Lung (tissue), 12 donors: ENCODE measurements around the gene ERFE. TPM values are rescaled to one million over a fixed set of nuclear protein-coding genes. Genes with fewer than 3 reads are reported as not detected.

Experiments
- ATAC-seq: fragments of 200-7000 bp; cut with Tn5 transposase; one replicate; pipeline ENCODE4 v1.9.1; 2020; ENCODE audit warnings: moderate number of reproducible peaks; ENCODE audit not compliant: insufficient read depth, low FRiP score
- DNase-seq, 3 donors: peaks; one replicate each; pipeline ENCODE4 v3.0.0-alpha.2; 2013 to 2017
- H3K27ac ChIP-seq, 2 donors: one replicate each; pipeline ENCODE4 v1.5.1; 2013; ENCODE audit warnings: mild to moderate bottlenecking in 2 of 2, moderate library complexity in 2 of 2, control low read depth in 1 of 2, inconsistent platforms in 1 of 2, low read depth in 1 of 2, low read length in 1 of 2
- H3K27me3 ChIP-seq, 3 donors: one replicate each; pipeline ENCODE4 v1.5.1; 2013; ENCODE audit warnings: low read length in 2 of 3; ENCODE audit not compliant: control insufficient read depth in 3 of 3, insufficient read depth in 3 of 3
- H3K36me3 ChIP-seq, 4 donors: one replicate each; pipeline ENCODE4 v1.5.1; 2013; ENCODE audit warnings: low read length in 4 of 4, mild to moderate bottlenecking in 1 of 4, moderate library complexity in 1 of 4; ENCODE audit not compliant: control insufficient read depth in 4 of 4, insufficient read depth in 4 of 4
- H3K4me1 ChIP-seq, 5 donors: one replicate each; pipeline ENCODE4 v1.5.1; 2013; ENCODE audit warnings: low read length in 5 of 5, mild to moderate bottlenecking in 2 of 5, moderate library complexity in 1 of 5; ENCODE audit not compliant: control insufficient read depth in 5 of 5, insufficient read depth in 5 of 5
- H3K4me3 ChIP-seq: one replicate; pipeline ENCODE4 v1.5.1; 2013; ENCODE audit warnings: mild to moderate bottlenecking, control low read depth, moderate library complexity
- H3K9ac ChIP-seq, 2 donors: one replicate each; pipeline ENCODE4 v1.5.1; 2013; ENCODE audit warnings: low read length in 2 of 2, control low read depth in 1 of 2; ENCODE audit not compliant: insufficient read depth in 1 of 2
- H3K9me3 ChIP-seq, 4 donors: one replicate each; pipeline ENCODE4 v1.5.1; 2013; ENCODE audit warnings: low read length in 3 of 4, mild to moderate bottlenecking in 1 of 4, moderate library complexity in 1 of 4; ENCODE audit not compliant: control insufficient read depth in 4 of 4, insufficient read depth in 3 of 4
- CTCF ChIP-seq: IDR thresholded peaks from 2 replicates; pipeline ENCODE4 v1.5.1; 2012; ENCODE audit warnings: mild to moderate bottlenecking; ENCODE audit errors: control extremely low read depth, extremely low read depth
- WGBS, 2 donors: extraction: QIAGEN DNeasy Blood & Tissue Kit; methylation state at CpG; one replicate each; pipeline ENCODE4 v1.1.7; 2013; 5-methylcytosine and 5-hydroxymethylcytosine counted together
- polyA plus RNA-seq, 2 donors: library from polyadenylated mRNA; stranded (reverse); fragments of 200-250 nt; gene quantifications; one replicate each; pipeline ENCODE4 v1.2.1, GENCODE V29; 2013
- total RNA-seq, 2 donors: library from RNA; depleted of rRNA in 1 of 2; stranded (reverse); fragments of >200 nt in 1 of 2; gene quantifications; one replicate each; pipeline ENCODE4 v1.2.1, GENCODE V29; 2014 to 2021
- donor health status: control.
- donor health status: control.
- donor health status: Bipolar disorder and iron deficiency.
- donor health status: healthy.
- donor health status: DM: yes; HTN: yes; CAD: no.

Gene ERFE
- total and polyA plus RNA-seq, 4 donors = 0.52 to 0.54 (median 0.54) TPM; not detected in 1

DNA sequence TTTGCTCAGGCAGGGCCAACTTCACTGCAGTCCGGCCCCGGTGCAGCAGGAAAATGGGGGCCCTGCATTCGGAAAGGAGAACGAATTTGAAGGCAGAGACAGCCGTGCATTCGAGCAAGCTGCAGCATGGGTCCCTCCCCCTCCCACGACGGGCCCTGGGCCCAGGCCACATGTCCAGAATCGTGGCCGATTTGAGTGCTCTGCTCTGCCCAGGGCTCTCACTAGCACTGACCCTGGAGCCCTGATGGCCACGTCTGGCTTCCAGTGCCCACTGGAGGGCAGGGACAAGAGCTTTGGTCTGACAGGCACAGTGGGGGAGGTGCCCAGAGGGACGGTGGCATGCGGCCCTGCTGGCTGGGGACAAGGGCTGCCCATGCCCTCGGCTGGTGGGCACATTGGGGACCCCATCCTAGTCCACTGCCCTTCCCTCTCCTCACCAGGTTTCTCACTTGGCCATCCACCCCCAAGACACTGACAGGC is 34.7 kb upstream of the ERFE start:
- DNase-seq = no peak
- Histone ChIP-seq H3K4me3 (no peak overlapping the region), H3K9ac (no peak overlapping the region), H3K4me1 (peaks cover 0 to 20% (median 4%) of the 10 kb centered on the region in 5 donors), H3K27ac (no peak overlapping the region), H3K27me3 (no peaks in the 10 kb centered on the region), H3K9me3 (peaks cover 0 to 3% (median 0%) of the 10 kb centered on the region in 4 donors), H3K36me3 (no peaks in the 10 kb centered on the region)
- TF ChIP-seq CTCF = no peak
- WGBS, 2 donors = 79 to 80% methylated on average over 14 of the region's 14 CpGs
- no peak for ATAC-seq

DNA sequence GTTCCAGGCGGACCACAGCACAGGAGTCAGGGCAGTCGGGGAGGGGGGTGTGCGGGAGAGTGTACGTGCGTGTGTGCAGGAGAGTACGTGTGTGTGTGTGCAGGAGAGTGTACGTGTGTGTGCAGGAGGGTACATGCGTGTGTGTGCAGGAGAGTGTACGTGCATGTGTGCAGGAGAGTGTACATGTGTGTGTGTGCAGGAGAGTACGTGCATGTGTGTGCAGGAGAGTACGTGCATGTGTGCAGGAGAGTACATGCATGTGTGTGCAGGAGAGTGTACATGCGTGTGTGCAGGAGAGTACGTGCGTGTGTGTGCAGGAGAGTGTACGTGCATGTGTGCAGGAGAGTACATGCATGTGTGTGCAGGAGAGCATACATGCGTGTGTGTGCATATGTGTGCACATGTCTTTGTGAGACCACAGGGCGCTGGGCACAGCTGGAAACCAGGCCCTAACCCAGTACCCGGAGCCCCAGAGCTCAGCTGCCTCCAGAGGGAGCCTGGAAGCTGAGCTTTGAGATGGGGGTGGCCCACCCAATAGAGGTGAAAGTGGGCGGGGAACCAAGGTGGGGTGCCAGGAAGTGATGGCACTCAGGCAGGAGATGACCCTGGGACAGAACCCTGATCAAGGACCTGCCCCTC is 34.2 kb upstream of the ERFE start:
- Histone ChIP-seq H3K27ac (no peak overlapping the region), H3K9me3 (peaks cover 0 to 3% (median 0%) of the 10 kb centered on the region in 4 donors), H3K4me3 (no peak overlapping the region), H3K9ac (no peak overlapping the region), H3K27me3 (no peaks in the 10 kb centered on the region), H3K36me3 (no peaks in the 10 kb centered on the region), H3K4me1 (peaks cover 0 to 20% (median 4%) of the 10 kb centered on the region in 5 donors)
- DNase-seq = no peak
- TF ChIP-seq CTCF = no peak
- 93 to 95% methylated on average over 19 of the region's 19 CpGs for WGBS, 2 donors
- no peak for ATAC-seq

- peaks cover 0 to 20% (median 4%) of the 10 kb centered on the region in 5 donors for H3K4me1 ChIP-seq
- H3K27me3 ChIP-seq = no peaks in the 10 kb centered on the region
- H3K36me3 ChIP-seq = no peaks in the 10 kb centered on the region
- ATAC-seq = no peak
- WGBS, 2 donors = 85 to 90% methylated on average over 20 of the region's 20 CpGs
- H3K9me3 ChIP-seq = peaks cover 0 to 3% (median 0%) of the 10 kb centered on the region in 4 donors
- no peak overlapping the region for H3K9ac ChIP-seq
- TF ChIP-seq CTCF = no peak
- H3K27ac ChIP-seq = no peak overlapping the region
- H3K4me3 ChIP-seq = no peak overlapping the region
- no peak for DNase-seq
Observed at GRCh38 chr2:238125127-238125885, 33.5 kb upstream of the ERFE start.
